SK-N-SH (cell line): ENCODE data around the gene NDUFAF5. TPM values are rescaled to one million over a fixed set of nuclear protein-coding genes. Genes with fewer than 3 reads are reported as not detected.

Source experiments
- CTCF ChIA-PET: fragments of 300-600, 350-600 bp; formaldehyde crosslinking; extraction: SDS; loops from one replicate; lab custom pipeline; 2021; lab: Yijun Ruan, JAX
- POLR2A ChIA-PET: fragments of 350-600 bp; sonication (Branson Sonifier 250); formaldehyde crosslinking; extraction: SDS; loops from one replicate; lab custom pipeline; 2020; ENCODE audit warnings: antibody characterized with exemption, inconsistent platforms; lab: Yijun Ruan, JAX
- DNase-seq: peaks from one replicate; pipeline ENCODE4 v3.0.0; 2012
- H2AFZ ChIP-seq: fragments of 200-600 bp; sonication (generic); 2 replicates; pipeline ENCODE4 v1.8.1; 2016; ENCODE audit warnings: antibody characterized with exemption, mild to moderate bottlenecking, low read depth
- H3F3A ChIP-seq: fragments of 200-600 bp; sonication (generic); replicated peaks from 2 replicates; pipeline ENCODE3; 2016; ENCODE audit warnings: antibody characterized with exemption, mild to moderate bottlenecking; ENCODE audit not compliant: insufficient read depth
- H3K27ac ChIP-seq, 2 experiments: fragments of 200-500 bp in 1 of 2; fragments of 200-600 bp in 1 of 2; sonication (Bioruptor generic) in 1 of 2; sonication (generic), shearing (Covaris generic) in 1 of 2; 2 replicates each; pipeline versions ENCODE4 v1.5.1 to v1.6.1; 2014 to 2016; ENCODE audit warnings: low read depth in 2 of 2, inconsistent platforms in 1 of 2, low read length in 1 of 2, mild to moderate bottlenecking in 1 of 2, mixed read lengths in 1 of 2
- H3K27me3 ChIP-seq: fragments of 200-600 bp; sonication (generic), shearing (Covaris generic); 2 replicates; pipeline ENCODE4 v1.6.1; 2016; ENCODE audit warnings: mixed run types; ENCODE audit not compliant: insufficient read depth
- H3K36me3 ChIP-seq, 2 experiments: fragments of 200-500 bp in 1 of 2; fragments of 200-600 bp in 1 of 2; sonication (Bioruptor generic) in 1 of 2; sonication (generic) in 1 of 2; replicated peaks in 1 of 2; 2 replicates each; pipeline versions ENCODE3 to v1.5.1; 2014 to 2016; ENCODE audit warnings: low read length in 1 of 2, mild to moderate bottlenecking in 1 of 2; ENCODE audit not compliant: insufficient read depth in 2 of 2, control insufficient read depth in 1 of 2
- H3K4me1 ChIP-seq, 2 experiments: fragments of 200-500 bp in 1 of 2; fragments of 200-600 bp in 1 of 2; sonication (Bioruptor generic) in 1 of 2; sonication (generic), shearing (Covaris generic) in 1 of 2; 2 replicates each; pipeline versions ENCODE4 v1.5.1 to v1.6.1; 2014 to 2016; ENCODE audit warnings: low read depth in 1 of 2, low read length in 1 of 2, mixed run types in 1 of 2; ENCODE audit not compliant: insufficient read depth in 2 of 2, control insufficient read depth in 1 of 2
- H3K4me2 ChIP-seq: fragments of 200-600 bp; sonication (generic), shearing (Covaris generic); 2 replicates; pipeline ENCODE4 v1.6.1; 2017; ENCODE audit warnings: mixed run types
- H3K4me3 ChIP-seq, 2 experiments: fragments of 200-500 bp in 1 of 2; fragments of 200-600 bp in 1 of 2; sonication (Bioruptor generic) in 1 of 2; sonication (generic), shearing (Covaris generic) in 1 of 2; 2 replicates each; pipeline versions ENCODE4 v1.5.1 to v1.8.1; 2014 to 2016; ENCODE audit warnings: low read depth in 2 of 2, inconsistent platforms in 1 of 2, low read length in 1 of 2, mild to moderate bottlenecking in 1 of 2, mixed read lengths in 1 of 2, moderate library complexity in 1 of 2
- H3K79me2 ChIP-seq: fragments of 200-600 bp; sonication (generic); 2 replicates; pipeline ENCODE4 v1.8.1; 2017; ENCODE audit warnings: mild to moderate bottlenecking; ENCODE audit not compliant: insufficient read depth
- H3K9ac ChIP-seq: fragments of 200-600 bp; sonication (generic); 2 replicates; pipeline ENCODE4 v1.6.1; 2017; ENCODE audit warnings: mixed run types
- H3K9me2 ChIP-seq: fragments of 200-600 bp; sonication (generic); 2 replicates; pipeline ENCODE4 v1.6.1; 2017; ENCODE audit warnings: mixed run types
- H3K9me3 ChIP-seq: fragments of 200-600 bp; sonication (generic); 2 replicates; pipeline ENCODE4 v1.6.1; 2017; ENCODE audit warnings: mixed run types, mild to moderate bottlenecking, moderate library complexity
- H4K20me1 ChIP-seq: fragments of 200-600 bp; sonication (generic); 2 replicates; pipeline ENCODE4 v1.6.1; 2017; ENCODE audit warnings: mild to moderate bottlenecking, mixed run types; ENCODE audit not compliant: insufficient read depth
- CTCF ChIP-seq: fragments of 200-600 bp; sonication (generic); IDR thresholded peaks from 2 replicates; pipeline ENCODE4 v1.6.1; 2017; ENCODE audit warnings: antibody characterized with exemption, mild to moderate bottlenecking, moderate library complexity
- EZH2phosphoT487 ChIP-seq: fragments of 200-600 bp; sonication (generic); IDR thresholded peaks from 2 replicates; pipeline ENCODE4 v1.6.1; 2017; ENCODE audit warnings: low read depth, mixed run types, mild to moderate bottlenecking, antibody characterized with exemption, moderate library complexity, borderline replicate concordance
- FOXJ3 ChIP-seq: sonication (generic); formaldehyde crosslinking; IDR thresholded peaks from 2 replicates; pipeline ENCODE4 v1.5.1; 2020; ENCODE audit warnings: mild to moderate bottlenecking, missing genetic modification reagents
- GABPA ChIP-seq: IDR thresholded peaks from 2 replicates; pipeline ENCODE4 v1.4.0; 2012; ENCODE audit warnings: low read depth, mild to moderate bottlenecking
- JUND ChIP-seq: IDR thresholded peaks from 2 replicates; pipeline ENCODE4 v1.4.0; 2012
- MAX ChIP-seq: IDR thresholded peaks from 2 replicates; pipeline ENCODE4 v1.4.0; 2012; ENCODE audit warnings: low read depth
- MXI1 ChIP-seq: IDR thresholded peaks from 2 replicates; pipeline ENCODE4 v1.6.1; 2012; ENCODE audit warnings: mild to moderate bottlenecking, low read depth, low read length, improper control_type of control experiment
- NFIC ChIP-seq: IDR thresholded peaks from 2 replicates; pipeline ENCODE4 v1.4.0; 2012; ENCODE audit warnings: borderline replicate concordance
- NRF1 ChIP-seq: IDR thresholded peaks from 2 replicates; pipeline ENCODE4 v1.6.1; 2012; ENCODE audit warnings: low read depth, mild to moderate bottlenecking, low read length
- PBX3 ChIP-seq: IDR thresholded peaks from 2 replicates; pipeline ENCODE4; 2012
- POLR2AphosphoS5 ChIP-seq: IDR thresholded peaks from 2 replicates; pipeline ENCODE4 v1.6.1; 2012; ENCODE audit warnings: low read depth, low read length
- RAD21 ChIP-seq: IDR thresholded peaks from 2 replicates; pipeline ENCODE4 v1.6.1; 2012; ENCODE audit warnings: mild to moderate bottlenecking, low read length
- RCOR1 ChIP-seq: fragments of 150-350 bp; IDR thresholded peaks from 2 replicates; pipeline ENCODE4 v1.6.1; 2017; ENCODE audit warnings: antibody characterized with exemption, low read length
- RXRA ChIP-seq: IDR thresholded peaks from 2 replicates; pipeline ENCODE4 v1.4.0; 2012; ENCODE audit warnings: low read depth, mild to moderate bottlenecking, borderline replicate concordance
- SIN3A ChIP-seq: IDR thresholded peaks from 2 replicates; pipeline ENCODE4 v1.6.1; 2012; ENCODE audit warnings: low read depth, mild to moderate bottlenecking, low read length, moderate library complexity, borderline replicate concordance
- SMC3 ChIP-seq: IDR thresholded peaks from 2 replicates; pipeline ENCODE4 v1.6.1; 2012; ENCODE audit warnings: low read depth, low read length, improper control_type of control experiment
- TAF1 ChIP-seq: IDR thresholded peaks from 2 replicates; pipeline ENCODE4 v1.6.1; 2012; ENCODE audit warnings: low read depth, mild to moderate bottlenecking, low read length, moderate library complexity, borderline replicate concordance
- TCF12 ChIP-seq: IDR thresholded peaks from 2 replicates; pipeline ENCODE4 v1.4.0; 2012
- TEAD4 ChIP-seq: IDR thresholded peaks from 2 replicates; pipeline ENCODE4 v1.4.0; 2012; ENCODE audit warnings: mild to moderate bottlenecking, borderline replicate concordance; ENCODE audit not compliant: insufficient read depth
- USF2 ChIP-seq: fragments of 150-350 bp; IDR thresholded peaks from 2 replicates; pipeline ENCODE4 v1.6.1; 2017; ENCODE audit warnings: antibody characterized with exemption, low read length, low read depth, borderline replicate concordance
- WGBS: methylation state at CpG from one replicate; pipeline ENCODE4 v1.1.6; 2017; ENCODE audit warnings: low lambda C conversion rate; 5-methylcytosine and 5-hydroxymethylcytosine counted together
- polyA plus RNA-seq, 3 experiments: library from polyadenylated mRNA; depleted of rRNA; stranded (reverse); fragments of >200 nt; gene quantifications; 2 replicates each; pipeline ENCODE4 v1.2.3, GENCODE V29; 2012

NDUFAF5 gene
- polyA plus RNA-seq, 1 of the 3 experiments (the other 2 are of a cell fraction), result 8.0 TPM

GRCh38 chr20:13819885-13820645, 35.2 kb downstream of the NDUFAF5 start:
- H4K20me1 ChIP-seq, result no peaks in the 10 kb centered on the region
- no peak overlapping the region for H3K9ac ChIP-seq
- WGBS, result 29% methylated on average over 5 of the region's 5 CpGs
- no peaks in the 10 kb centered on the region for H3K27me3 ChIP-seq
- peak overlapping the region in 1 of 2 experiments; percentile 9; a peak in 1 of 4 replicates for H3K4me3 ChIP-seq
- H3F3A ChIP-seq, result peaks cover 4% of the 10 kb centered on the region
- POLR2A ChIA-PET, result no interaction called here
- H3K9me2 ChIP-seq, result no peaks in the 10 kb centered on the region
- peaks cover 0 to 10% of the 10 kb centered on the region in 2 experiments; a peak in 1 of 4 replicates for H3K4me1 ChIP-seq
- no peaks in the 10 kb centered on the region for H3K9me3 ChIP-seq
- H3K27ac ChIP-seq, result no peak overlapping the region
- peaks cover 31 to 38% of the 10 kb centered on the region in 2 experiments for H3K36me3 ChIP-seq
- no peaks in the 10 kb centered on the region for H3K79me2 ChIP-seq
- H2AFZ ChIP-seq, result no peak overlapping the region
- H3K4me2 ChIP-seq, result no peak overlapping the region
- CTCF ChIA-PET, result interaction anchor here (0.7 to 2.7 kb wide), 25 partner anchors 9 to 321 kb away, joined by 3 to 44 read pairs (median 5); no protein-coding TSS in a partner anchor
- peak; percentile 44 for DNase-seq
- TF ChIP-seq CTCF, result peak; percentile 77
- TF ChIP-seq RAD21, result peak; percentile 62
- TF ChIP-seq TAF1, result no peak
- peak; percentile 62 for TF ChIP-seq SMC3

- Histone ChIP-seq H2AFZ (no peak overlapping the region), H3K79me2 (no peaks in the 10 kb centered on the region), H3F3A (peaks cover 4% of the 10 kb centered on the region), H3K4me3 (no peak overlapping the region), H3K4me2 (no peak overlapping the region), H3K9me2 (no peaks in the 10 kb centered on the region), H4K20me1 (no peaks in the 10 kb centered on the region), H3K4me1 (peaks cover 0 to 6% of the 10 kb centered on the region in 2 experiments; a peak in 1 of 4 replicates), H3K27ac (no peak overlapping the region), H3K9ac (no peak overlapping the region), H3K36me3 (peaks cover 20% of the 10 kb centered on the region in 2 experiments), H3K27me3 (no peaks in the 10 kb centered on the region), H3K9me3 (no peaks in the 10 kb centered on the region)
- TF ChIP-seq USF2 (no peak), MAX (no peak), RXRA (no peak), TCF12 (no peak), JUND (no peak), SMC3 (no peak), PBX3 (no peak), EZH2phosphoT487 (no peak), FOXJ3 (CRISPR knock-in tag) (no peak), TEAD4 (no peak), RCOR1 (no peak), GABPA (no peak), POLR2AphosphoS5 (no peak), NFIC (no peak), MXI1 (no peak), NRF1 (no peak), SIN3A (no peak)
- POLR2A ChIA-PET, result no interaction called here
- CTCF ChIA-PET, result interaction anchor here (1.2 kb wide), 1 partner anchor 233 kb away, joined by 3 read pairs; no protein-coding TSS in a partner anchor
- WGBS, result 91% methylated on average over 7 of the region's 7 CpGs
- no peak for DNase-seq
Measured at GRCh38 chr20:13821876-13822275, 37.0 kb downstream of the NDUFAF5 start.
